SU-DHL-6 (cell line): ENCODE results near the gene KANK2.

Experiments used
- H2AFZ ChIP-seq: fragments of 200-600 bp; sonication (generic); 2 replicates; pipeline ENCODE4 v1.6.1; 2014; ENCODE audit warnings: low read depth, mild to moderate bottlenecking, moderate library complexity, mixed read lengths, antibody characterized with exemption, low read length; ENCODE audit not compliant: severe bottlenecking
- H3F3A ChIP-seq: fragments of 200-600 bp; shearing (Covaris generic); 2 replicates; pipeline ENCODE4 v1.6.0; 2016; ENCODE audit warnings: antibody characterized with exemption, mild to moderate bottlenecking; ENCODE audit not compliant: insufficient read depth
- H3K27ac ChIP-seq: fragments of 200-600 bp; sonication (generic); 2 replicates; pipeline ENCODE4 v1.5.1; 2016; ENCODE audit warnings: low read depth, mild to moderate bottlenecking, low read length, moderate library complexity, mixed read lengths
- H3K27me3 ChIP-seq: fragments of 200-600 bp; sonication (generic), shearing (Covaris generic); 2 replicates; pipeline ENCODE4 v1.6.0; 2014; ENCODE audit warnings: mild to moderate bottlenecking, low read length
- H3K36me3 ChIP-seq: fragments of 200-600 bp; sonication (generic); 2 replicates; pipeline ENCODE4 v1.6.1; 2014; ENCODE audit warnings: mild to moderate bottlenecking, low read length, mixed read lengths
- H3K4me2 ChIP-seq: fragments of 300-600, 200-600 bp; shearing (Covaris generic), sonication (generic); 2 replicates; pipeline ENCODE4 v1.6.0; 2014; ENCODE audit warnings: low read length, low read depth, mild to moderate bottlenecking; ENCODE audit not compliant: poor library complexity, severe bottlenecking
- H3K4me3 ChIP-seq: fragments of 200-600 bp; sonication (generic); 2 replicates; pipeline ENCODE4 v1.5.1; 2014; ENCODE audit warnings: antibody characterized with exemption, low read length, mild to moderate bottlenecking, mixed read lengths; ENCODE audit not compliant: insufficient read depth, poor library complexity, severe bottlenecking
- H3K79me2 ChIP-seq: fragments of 200-600 bp; sonication (generic); 2 replicates; pipeline ENCODE4 v1.6.1; 2014; ENCODE audit warnings: mild to moderate bottlenecking, low read length, moderate library complexity; ENCODE audit not compliant: insufficient read depth
- H3K9ac ChIP-seq: fragments of 200-600 bp; sonication (generic); 2 replicates; pipeline ENCODE4 v1.7.0; 2014; ENCODE audit warnings: mild to moderate bottlenecking, low read length
- H3K9me2 ChIP-seq: fragments of 200-600 bp; sonication (generic); replicated peaks from 2 replicates; pipeline ENCODE4 v1.6.1; 2014; ENCODE audit warnings: low read length; ENCODE audit not compliant: insufficient read depth
- H3K9me3 ChIP-seq: fragments of 200-600 bp; sonication (generic); 2 replicates; pipeline ENCODE4 v1.6.1; 2014; ENCODE audit warnings: low read length, mixed read lengths; ENCODE audit not compliant: insufficient read depth
- H4K20me1 ChIP-seq: fragments of 200-600 bp; sonication (generic); 2 replicates; pipeline ENCODE4 v1.6.1; 2014; ENCODE audit warnings: low read depth, mild to moderate bottlenecking, antibody characterized with exemption, low read length, moderate library complexity, mixed read lengths
- CTCF ChIP-seq: fragments of 200-600 bp; sonication (generic); IDR thresholded peaks from one replicate; pipeline ENCODE4 v1.5.1; 2017; ENCODE audit warnings: antibody characterized with exemption, mild to moderate bottlenecking, low read length, moderate library complexity; ENCODE audit not compliant: insufficient read depth, poor library complexity, severe bottlenecking
- EZH2phosphoT487 ChIP-seq: fragments of 200-600 bp; sonication (generic), shearing (Covaris generic); conservative IDR thresholded peaks from 2 replicates; pipeline ENCODE4 v1.6.1; 2018; ENCODE audit warnings: mild to moderate bottlenecking, antibody characterized with exemption, low read length, moderate library complexity, mixed read lengths

Gene KANK2

GRCh38 chr19:11195681-11196080, 1.7 kb downstream of the KANK2 start:
- Histone ChIP-seq H3K27ac (peak overlapping the region; percentile 47; the same call in 1 of the 2 replicates), H3F3A (0 out of 2 replicates have a peak, but pooled peaks cover 8% of the 10 kb centered on the region), H3K4me2 (peak overlapping the region; percentile 52)

GRCh38 chr19:11194656-11195558, 2.4 kb downstream of the KANK2 start:
- Histone ChIP-seq H3K4me3 (no peak overlapping the region), H3F3A (0 out of 2 replicates have a peak, but pooled peaks cover 8% of the 10 kb centered on the region), H3K9me2 (no peaks in the 10 kb centered on the region), H3K27ac (peak overlapping the region; percentile 47), H2AFZ (no peak overlapping the region), H3K9ac (peak overlapping the region; percentile 15; the same call in 1 of the 2 replicates), H3K79me2 (no peaks in the 10 kb centered on the region), H3K4me2 (peak overlapping the region; percentile 52), H4K20me1 (no peaks in the 10 kb centered on the region), H3K27me3 (no peaks in the 10 kb centered on the region), H3K9me3 (no peaks in the 10 kb centered on the region), H3K36me3 (no peaks in the 10 kb centered on the region)
- TF ChIP-seq CTCF, result no peak
- no peak for TF ChIP-seq EZH2phosphoT487

More at GRCh38 chr19:11195681-11196080, 1.7 kb downstream of the KANK2 start:
- peak overlapping the region; percentile 15; the same call in 1 of the 2 replicates for H3K9ac ChIP-seq
- H3K27me3 ChIP-seq, result no peaks in the 10 kb centered on the region
- TF ChIP-seq CTCF (no peak), EZH2phosphoT487 (no peak)
- H3K9me3 ChIP-seq, result no peaks in the 10 kb centered on the region
- H3K9me2 ChIP-seq, result no peaks in the 10 kb centered on the region
- no peak overlapping the region for H3K4me3 ChIP-seq
- no peaks in the 10 kb centered on the region for H3K79me2 ChIP-seq
- no peaks in the 10 kb centered on the region for H3K36me3 ChIP-seq
- H4K20me1 ChIP-seq, result no peaks in the 10 kb centered on the region
- no peak overlapping the region for H2AFZ ChIP-seq

- Histone ChIP-seq H3K9ac (no peak overlapping the region), H3K79me2 (no peaks in the 10 kb centered on the region), H3K4me2 (peak overlapping the region; percentile 7), H3F3A (0 out of 2 replicates have a peak, but pooled peaks cover 8% of the 10 kb centered on the region), H3K27me3 (no peaks in the 10 kb centered on the region), H3K36me3 (no peaks in the 10 kb centered on the region), H3K27ac (peak overlapping the region; percentile 47), H3K9me3 (no peaks in the 10 kb centered on the region), H3K9me2 (no peaks in the 10 kb centered on the region), H4K20me1 (no peaks in the 10 kb centered on the region), H2AFZ (no peak overlapping the region), H3K4me3 (no peak overlapping the region)
- no peak for TF ChIP-seq CTCF
- TF ChIP-seq EZH2phosphoT487, result no peak
These were observed 3.2 kb downstream of the KANK2 start for GRCh38 chr19:11194173-11194572.
